ENCODE data around the gene DGKE. TPM values are rescaled to one million over a fixed set of nuclear protein-coding genes. Genes with fewer than 3 reads are reported as not detected.

The DGKE gene
- total RNA-seq, 1 donor from 2014 or later, result 8.4 TPM

DNA sequence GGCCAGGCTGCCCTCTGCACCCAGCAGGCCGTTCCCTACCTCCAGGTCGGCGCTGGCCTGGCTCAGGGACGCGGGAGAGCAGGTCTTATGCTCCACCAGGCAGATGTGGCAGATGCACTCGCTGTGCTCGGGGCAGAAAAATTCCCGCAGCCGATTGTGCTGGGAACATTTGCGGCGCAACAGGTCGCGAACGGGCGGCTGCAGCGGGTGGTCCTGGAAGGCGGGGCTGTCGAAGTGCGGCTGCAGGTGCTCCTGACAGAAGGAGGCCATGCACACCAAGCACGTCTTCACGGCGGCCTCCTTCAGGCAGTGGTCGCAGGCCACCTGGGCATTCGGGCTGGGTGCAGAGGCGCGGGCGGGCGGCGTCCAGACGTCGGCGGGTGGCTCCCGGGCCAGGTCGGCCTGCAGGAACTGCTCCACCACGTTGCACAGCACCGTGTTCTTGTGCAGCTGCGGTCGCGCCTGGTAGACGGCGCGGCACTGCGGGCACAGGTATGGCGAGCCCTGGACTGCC is 79.5 kb downstream of the DGKE start:
- TF ChIP-seq, protein P1, sequence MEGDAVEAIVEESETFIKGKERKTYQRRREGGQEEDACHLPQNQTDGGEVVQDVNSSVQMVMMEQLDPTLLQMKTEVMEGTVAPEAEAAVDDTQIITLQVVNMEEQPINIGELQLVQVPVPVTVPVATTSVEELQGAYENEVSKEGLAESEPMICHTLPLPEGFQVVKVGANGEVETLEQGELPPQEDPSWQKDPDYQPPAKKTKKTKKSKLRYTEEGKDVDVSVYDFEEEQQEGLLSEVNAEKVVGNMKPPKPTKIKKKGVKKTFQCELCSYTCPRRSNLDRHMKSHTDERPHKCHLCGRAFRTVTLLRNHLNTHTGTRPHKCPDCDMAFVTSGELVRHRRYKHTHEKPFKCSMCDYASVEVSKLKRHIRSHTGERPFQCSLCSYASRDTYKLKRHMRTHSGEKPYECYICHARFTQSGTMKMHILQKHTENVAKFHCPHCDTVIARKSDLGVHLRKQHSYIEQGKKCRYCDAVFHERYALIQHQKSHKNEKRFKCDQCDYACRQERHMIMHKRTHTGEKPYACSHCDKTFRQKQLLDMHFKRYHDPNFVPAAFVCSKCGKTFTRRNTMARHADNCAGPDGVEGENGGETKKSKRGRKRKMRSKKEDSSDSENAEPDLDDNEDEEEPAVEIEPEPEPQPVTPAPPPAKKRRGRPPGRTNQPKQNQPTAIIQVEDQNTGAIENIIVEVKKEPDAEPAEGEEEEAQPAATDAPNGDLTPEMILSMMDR (IDR thresholded peaks at IDR 0.05; ENCODE audit: insufficient read depth, low read length, severe bottlenecking), result no peak
- Histone ChIP-seq H3K36me3 (ENCODE audit: control insufficient read depth, insufficient read depth, low read length) (peaks cover 3% of the 10 kb centered on the region), H3K4me3 (ENCODE audit: low read depth, low read length) (peak overlapping the region; percentile 99), H3K27me3 (ENCODE audit: control insufficient read depth, insufficient read depth, low read length) (no peaks in the 10 kb centered on the region)
- FAIRE-seq (no peak), DNase-seq (ENCODE audit: low read depth) (no peak)

DNA sequence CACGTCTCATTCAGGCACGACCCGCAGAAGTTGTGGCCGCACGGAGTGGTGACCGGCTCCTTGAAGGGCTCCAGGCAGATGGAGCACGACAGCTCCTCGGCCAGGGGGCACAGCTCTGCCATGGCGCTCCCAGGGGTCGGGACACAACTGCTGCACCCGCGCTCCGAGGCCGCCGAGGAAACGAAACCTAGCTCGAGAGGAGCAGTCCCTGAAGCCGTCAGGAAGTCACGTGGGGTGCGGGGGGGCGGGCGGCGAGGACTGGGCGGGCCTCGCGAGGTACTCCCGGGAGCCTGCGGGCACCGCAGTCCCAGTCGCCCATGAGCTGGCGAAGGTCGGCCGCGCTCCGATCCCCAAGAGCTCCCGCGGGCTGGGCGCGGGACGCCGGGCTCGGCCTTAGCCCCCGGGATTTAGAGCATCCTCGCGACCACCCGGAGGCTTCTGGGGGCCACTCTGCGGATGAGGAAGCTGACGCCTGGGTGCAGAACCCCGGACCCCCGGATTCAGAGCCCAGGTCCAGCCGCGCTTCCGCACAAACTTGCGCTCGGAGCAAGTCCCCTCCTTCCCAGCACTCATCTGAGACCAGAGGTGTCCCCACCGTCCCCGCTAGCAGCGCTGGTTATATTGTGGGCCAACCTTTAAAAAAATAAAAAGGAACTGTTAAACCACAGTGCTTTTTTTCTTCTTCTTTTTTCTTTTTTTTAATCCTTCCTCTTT is 80.1 kb downstream of the DGKE start, which contains the start of gene TRIM25:
Gene TRIM25, minus strand, starts transcription at position 183 of the 714 bp plus-strand sequence. Its CDS starts 61 bp downstream, at position 122.
- H3K27me3 ChIP-seq (ENCODE audit: control insufficient read depth, insufficient read depth, low read length), result no peaks in the 10 kb centered on the region
- H3K36me3 ChIP-seq (ENCODE audit: control insufficient read depth, insufficient read depth, low read length), result peaks cover 3% of the 10 kb centered on the region
- H3K4me3 ChIP-seq (ENCODE audit: low read depth, low read length), result peak within 1 kb of the TSS; percentile 99
- FAIRE-seq (no peak), DNase-seq (ENCODE audit: low read depth) (peak; percentile 68)
- TF ChIP-seq, protein P1 (IDR thresholded peaks at IDR 0.05; ENCODE audit: insufficient read depth, low read length, severe bottlenecking), result no peak

DNA sequence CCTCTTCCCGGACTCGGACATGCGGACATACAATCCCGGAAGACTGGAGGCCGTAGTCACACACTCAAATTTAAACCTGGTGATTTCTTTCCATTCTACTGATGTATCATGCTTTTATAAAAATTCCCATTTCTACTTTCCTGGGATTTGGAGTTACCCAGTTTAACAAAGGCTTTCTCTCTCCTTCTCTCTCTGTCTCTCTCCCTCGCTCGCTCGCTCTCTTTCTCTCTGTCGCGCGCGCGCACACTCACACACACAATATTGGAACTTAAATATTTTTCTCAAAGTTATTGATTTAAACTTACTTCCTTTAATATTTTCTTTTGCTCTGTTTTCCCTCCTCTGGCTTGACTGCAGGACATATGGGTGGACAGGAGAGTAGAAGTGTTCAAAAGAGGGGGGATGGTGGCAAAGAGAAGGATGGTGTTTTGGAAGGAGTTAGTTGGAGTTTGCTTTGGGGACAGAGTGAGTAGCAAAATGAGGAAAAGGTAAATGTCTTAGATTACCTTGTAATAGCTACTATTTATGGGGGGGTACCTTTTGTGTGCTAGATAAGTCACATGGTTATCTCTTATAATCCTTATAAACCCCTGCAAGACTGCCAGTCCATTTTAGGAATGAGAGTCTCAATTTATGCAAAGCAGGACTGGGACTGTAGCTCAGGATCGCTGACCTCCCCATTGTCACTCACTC is 80.8 kb downstream of the DGKE start:
- peaks cover 3% of the 10 kb centered on the region for H3K36me3 ChIP-seq (ENCODE audit: control insufficient read depth, insufficient read depth, low read length)
- TF ChIP-seq, protein P1 (IDR thresholded peaks at IDR 0.05; ENCODE audit: insufficient read depth, low read length, severe bottlenecking), result no peak
- peak overlapping the region; percentile 99 for H3K4me3 ChIP-seq (ENCODE audit: low read depth, low read length)
- peak; percentile 27 for DNase-seq (ENCODE audit: low read depth)
- FAIRE-seq, result no peak
- no peaks in the 10 kb centered on the region for H3K27me3 ChIP-seq (ENCODE audit: control insufficient read depth, insufficient read depth, low read length)

DNA sequence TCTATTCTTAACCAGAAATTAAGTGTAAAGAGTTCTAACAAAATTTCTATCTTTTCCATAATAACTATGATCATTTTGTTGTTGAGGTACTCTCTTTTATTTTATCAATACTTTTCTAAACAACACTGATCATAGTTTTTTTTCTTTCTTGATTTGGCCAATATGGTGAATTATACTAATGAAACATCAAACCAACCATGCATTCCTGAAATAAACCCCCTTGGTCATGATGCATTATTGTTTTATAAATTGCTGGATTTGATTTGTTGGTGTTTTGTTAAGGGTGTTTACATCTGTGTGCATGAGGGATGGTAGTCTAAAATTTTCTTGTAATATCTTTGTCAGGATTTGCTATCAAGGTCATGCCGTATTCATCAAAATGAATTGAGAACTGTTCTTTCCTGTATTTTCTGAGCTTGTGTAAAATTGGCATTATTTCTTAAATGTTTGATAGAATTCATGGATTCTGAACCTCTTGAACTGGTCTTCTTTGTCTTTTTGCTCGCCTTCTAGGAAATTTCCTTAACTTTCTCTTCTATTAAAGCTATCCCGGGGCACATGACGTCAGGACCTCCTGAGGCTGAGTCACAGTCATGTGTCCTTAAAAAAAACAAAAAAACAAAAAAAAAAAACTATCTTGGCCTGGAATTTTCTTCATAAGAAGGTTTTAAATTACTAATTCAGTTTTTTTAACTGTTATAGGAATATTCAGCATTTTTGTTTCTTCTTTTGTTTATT is 83.8 kb downstream of the DGKE start:
- FAIRE-seq, result no peak
- Histone ChIP-seq H3K27me3 (ENCODE audit: control insufficient read depth, insufficient read depth, low read length) (no peaks in the 10 kb centered on the region), H3K36me3 (ENCODE audit: control insufficient read depth, insufficient read depth, low read length) (no peaks in the 10 kb centered on the region)

GRCh38 chr17:56918916-56919315 is 85.0 kb downstream of the DGKE start:
- Histone ChIP-seq H3K36me3 (ENCODE audit: control insufficient read depth, insufficient read depth, low read length) (no peaks in the 10 kb centered on the region), H3K4me3 (ENCODE audit: low read depth, low read length) (no peak overlapping the region), H3K27me3 (ENCODE audit: control insufficient read depth, insufficient read depth, low read length) (no peaks in the 10 kb centered on the region)
- DNase-seq (ENCODE audit: low read depth) (peak; percentile 93), FAIRE-seq (no peak)
- TF ChIP-seq, protein P1 (IDR thresholded peaks at IDR 0.05; ENCODE audit: insufficient read depth, low read length, severe bottlenecking), result no peak

More for the DNA sequence above, 83.8 kb downstream of the DGKE start:
- DNase-seq (ENCODE audit: low read depth), result no peak
- TF ChIP-seq, protein P1 (IDR thresholded peaks at IDR 0.05; ENCODE audit: insufficient read depth, low read length, severe bottlenecking), result no peak
- H3K4me3 ChIP-seq (ENCODE audit: low read depth, low read length), result no peak overlapping the region

Other genes with a start within 250 kb of the DGKE start
- under 0.01 and 0.26 TPM in 2 replicates for gene NOG, start 240.5 kb upstream of the DGKE start, total RNA-seq
- 0.26 and 0.64 TPM in 2 replicates for gene C17orf67, start 231 bp upstream of the DGKE start, total RNA-seq
- 35.5 and 54.4 TPM in 2 replicates for gene TRIM25, start 79.9 kb downstream of the DGKE start, total RNA-seq
- gene COIL, start 126.9 kb downstream of the DGKE start, total RNA-seq, result 15.3 and 16.3 TPM in 2 replicates
- 99.0 and 137 TPM in 2 replicates for gene SCPEP1, start 144.0 kb downstream of the DGKE start, total RNA-seq

Data from bronchial epithelial cell (primary cell).